ENCODE data around the gene RHOBTB1.

The RHOBTB1 gene

GRCh38 chr10:60899266-60899665 is 44.7 kb downstream of the RHOBTB1 start:
- no peak for DNase-seq (ENCODE audit: low read depth)
- no peak overlapping the region for H3K4me3 ChIP-seq (ENCODE audit: low read length)
- TF ChIP-seq CTCF (conservative IDR thresholded peaks at IDR 0.05; ENCODE audit: low read length), result no peak

- DNase-seq (ENCODE audit: low read depth), result peak; percentile 75
- TF ChIP-seq CTCF (conservative IDR thresholded peaks at IDR 0.05; ENCODE audit: low read length), result no peak
- H3K4me3 ChIP-seq (ENCODE audit: low read length), result no peak overlapping the region
Measured at GRCh38 chr10:60898321-60898720, 45.7 kb downstream of the RHOBTB1 start.

GRCh38 chr10:60896810-60897209 is 47.2 kb downstream of the RHOBTB1 start:
- H3K4me3 ChIP-seq (ENCODE audit: low read length), result no peak overlapping the region
- DNase-seq (ENCODE audit: low read depth), result no peak
- no peak for TF ChIP-seq CTCF (conservative IDR thresholded peaks at IDR 0.05; ENCODE audit: low read length)

- peak; percentile 72 for DNase-seq (ENCODE audit: low read depth)
- no peak for TF ChIP-seq CTCF (conservative IDR thresholded peaks at IDR 0.05; ENCODE audit: low read length)
- H3K4me3 ChIP-seq (ENCODE audit: low read length), result no peak overlapping the region
Measured at GRCh38 chr10:60896033-60896432, 48.0 kb downstream of the RHOBTB1 start.

- no peak overlapping the region for H3K4me3 ChIP-seq (ENCODE audit: low read length)
- no peak for TF ChIP-seq CTCF (conservative IDR thresholded peaks at IDR 0.05; ENCODE audit: low read length)
- DNase-seq (ENCODE audit: low read depth), result peak; percentile 46
Measured at GRCh38 chr10:60894786-60895185, 49.2 kb downstream of the RHOBTB1 start.

- H3K4me3 ChIP-seq (ENCODE audit: low read length), result no peak overlapping the region
- no peak for DNase-seq (ENCODE audit: low read depth)
- TF ChIP-seq CTCF (conservative IDR thresholded peaks at IDR 0.05; ENCODE audit: low read length), result no peak
Measured at GRCh38 chr10:60893231-60893630, 50.8 kb downstream of the RHOBTB1 start.

GRCh38 chr10:60892571-60892970 is 51.4 kb downstream of the RHOBTB1 start:
- H3K4me3 ChIP-seq (ENCODE audit: low read length), result no peak overlapping the region
- DNase-seq (ENCODE audit: low read depth), result no peak
- TF ChIP-seq CTCF (conservative IDR thresholded peaks at IDR 0.05; ENCODE audit: low read length), result no peak

All from AG10803 (cell line).